ENCODE measurements around the gene RPL13.

- no peak for TF ChIP-seq CTCF (conservative IDR thresholded peaks at IDR 0.05; ENCODE audit: low read depth, low read length)
- no peak for TF ChIP-seq EZH2 (IDR thresholded peaks at IDR 0.05; ENCODE audit: borderline replicate concordance, low read depth, low read length, poor library complexity, severe bottlenecking)
Observed at GRCh38 chr16:89593841-89594240, 33.4 kb downstream of the RPL13 start.

All from A673 (cell line).